Adrenal gland (tissue), 12 donors: ENCODE data around the gene TPT1. TPM values are rescaled to one million over a fixed set of nuclear protein-coding genes. Genes with fewer than 3 reads are reported as not detected.
A peak's percentile ranks its signal among the peaks of the same experiment; 100 is the strongest.

Experiments used
- DNase-seq, 7 donors: peaks; one replicate each; pipeline ENCODE4 v3.0.0-alpha.2; 2019 to 2020
- H3K27ac ChIP-seq, 5 donors: fragments of 200-600 bp; sonication (generic) in 4 of 5; 1 replicate in 3 of 5; 2 replicates in 2 of 5; pipeline versions ENCODE4 v1.5.1 to v1.8.0; 2016 to 2020; ENCODE audit warnings: mild to moderate bottlenecking in 1 of 5
- H3K27me3 ChIP-seq: fragments of 200-600 bp; 2 replicates; pipeline ENCODE4 v1.8.0; 2021
- H3K36me3 ChIP-seq, 2 donors: fragments of 200-600 bp; replicated peaks in 1 of 2; 1 replicate in 1 of 2; 2 replicates in 1 of 2; pipeline versions ENCODE4 v1.5.1 to v1.8.0; 2018 to 2022
- H3K4me1 ChIP-seq, 2 donors: fragments of 200-600 bp; replicated peaks in 1 of 2; 1 replicate in 1 of 2; 2 replicates in 1 of 2; pipeline versions ENCODE4 v1.5.1 to v1.8.0; 2018 to 2021
- H3K4me3 ChIP-seq, 4 donors: fragments of 200-600 bp; sonication (generic) in 3 of 4; one replicate each; pipeline ENCODE4 v1.5.1; 2016 to 2018
- H3K9me3 ChIP-seq, 3 donors: fragments of 200-600 bp; sonication (generic) in 1 of 3; replicated peaks in 1 of 3; 1 replicate in 2 of 3; 2 replicates in 1 of 3; pipeline versions ENCODE4 v1.5.1 to v1.8.0; 2016 to 2021
- CTCF ChIP-seq, 6 experiments: fragments of 450-650 bp in 4 of 6; fragments of 200-600 bp in 2 of 6; sonication (generic) in 1 of 6; IDR thresholded peaks; 1 replicate in 5 of 6; 2 replicates in 1 of 6; pipeline versions ENCODE4 v1.5.1 to v1.8.0; 2016 to 2021; ENCODE audit warnings: antibody characterized with exemption in 6 of 6, mild to moderate bottlenecking in 2 of 6, moderate library complexity in 1 of 6
- POLR2A ChIP-seq, 2 donors: fragments of 450-650 bp; IDR thresholded peaks; one replicate each; pipeline ENCODE4 v1.6.1; 2017; ENCODE audit warnings: antibody characterized with exemption in 2 of 2, mild to moderate bottlenecking in 2 of 2, moderate library complexity in 1 of 2
- WGBS, 4 donors: extraction: QIAGEN DNeasy Blood & Tissue Kit in 2 of 4; methylation state at CpG; one replicate each; pipeline versions ENCODE4 v1.1.5 to v1.1.7; 2013 to 2017; 5-methylcytosine and 5-hydroxymethylcytosine counted together
- intact Hi-C, 2 donors: fragments of 100-400 bp; cut with DNase I; formaldehyde crosslinking; loops; one replicate each; pipeline versions ENCODE4 v1.14.1 to v1.15.0; 2022 to 2023
- polyA plus RNA-seq, 3 donors: library from polyadenylated mRNA; stranded (reverse); fragments of 200-250 nt in 2 of 3; fragments of 350-450 nt in 1 of 3; fragmentation: Illumina TruSeq in 1 of 3; extraction: RNeasy Lipid Tissue Mini Kit (QIAGEN cat#74804) in 1 of 3; gene quantifications; one replicate each; pipeline ENCODE4 v1.2.3, GENCODE V29; 2013 to 2014
- total RNA-seq, 9 donors: library from RNA; depleted of rRNA in 4 of 9; stranded (reverse); fragments of >200 nt in 4 of 9; fragments of 120-200 nt in 1 of 9; fragmentation: NEBNext Ultra II Directional in 1 of 9; extraction: Animal tissue kit (Norgen Biotek cat#: 25700) in 1 of 9; gene quantifications; one replicate each; pipeline versions ENCODE4 v1.1.0 to v1.2.4, GENCODE V29; 2013 to 2023
- donor health status: healthy with polysubstance abuse.
- donor health status: Bipolar disorder and iron deficiency.
- donor health status: DM: yes; HTN: yes; CAD: no.
- donor health status: DM: no; HTN: no; CAD: no.
- donor health status: DM: no; HTN: no; CAD: no.
- donor health status: DM: yes; HTN: yes; CAD: no.

The TPT1 gene
- total and polyA plus RNA-seq, 12 donors, result 1,778 to 8,150 (median 4,385) TPM

DNA sequence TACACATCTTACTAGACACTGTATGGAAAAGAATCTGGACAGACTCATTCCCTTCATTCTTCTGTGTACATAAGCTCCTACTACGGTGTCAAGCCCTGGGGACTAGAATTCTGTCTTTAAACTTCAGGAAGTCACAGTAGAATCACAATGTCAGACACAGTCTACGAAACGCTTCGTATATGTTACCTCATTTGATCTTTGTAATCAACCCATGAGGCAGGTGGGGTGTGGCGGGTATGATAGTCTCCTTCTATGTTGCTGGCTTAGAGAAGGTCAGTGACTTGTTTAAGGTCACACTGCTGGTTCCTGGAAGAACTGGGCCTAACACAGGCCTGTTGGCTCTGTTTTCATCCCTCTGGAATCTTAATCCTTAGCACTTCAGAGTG, 32.2 kb upstream of the TPT1 start:
- intact Hi-C loops, result loop anchor here in 1 of 2 donors (10.0 kb wide), 1 partner anchor 122 kb away; no protein-coding TSS in a partner anchor
- Histone ChIP-seq H3K4me3 (no peak overlapping the region), H3K36me3 (no peaks in the 10 kb centered on the region), H3K27me3 (no peaks in the 10 kb centered on the region), H3K27ac (no peak overlapping the region), H3K9me3 (no peaks in the 10 kb centered on the region), H3K4me1 (peaks cover 3 to 9% of the 10 kb centered on the region in 2 donors)
- 89 to 94% (median 92%) methylated on average over 5 of the region's 5 CpGs for WGBS, 4 donors
- DNase-seq, result no peak
- TF ChIP-seq POLR2A (IDR thresholded peaks at IDR 0.05) (no peak), CTCF (IDR thresholded peaks at IDR 0.05) (no peak)

GRCh38 chr13:45372189-45373161, 31.5 kb upstream of the TPT1 start:
- Histone ChIP-seq H3K36me3 (no peaks in the 10 kb centered on the region), H3K27me3 (no peaks in the 10 kb centered on the region), H3K9me3 (no peaks in the 10 kb centered on the region), H3K27ac (no peak overlapping the region), H3K4me1 (peaks cover 3 to 9% of the 10 kb centered on the region in 2 donors), H3K4me3 (no peak overlapping the region)
- TF ChIP-seq POLR2A (IDR thresholded peaks at IDR 0.05), result no peak
- TF ChIP-seq CTCF (IDR thresholded peaks at IDR 0.05), result no peak
- DNase-seq, result peak in 3 of 7 donors; percentile 30 to 38 (median 37)
- intact Hi-C loops, result loop anchor here in 1 of 2 donors (10.0 kb wide), 1 partner anchor 122 kb away; no protein-coding TSS in a partner anchor
- WGBS, 4 donors, result 75 to 83% (median 81%) methylated on average over 24 of the region's 24 CpGs

DNA sequence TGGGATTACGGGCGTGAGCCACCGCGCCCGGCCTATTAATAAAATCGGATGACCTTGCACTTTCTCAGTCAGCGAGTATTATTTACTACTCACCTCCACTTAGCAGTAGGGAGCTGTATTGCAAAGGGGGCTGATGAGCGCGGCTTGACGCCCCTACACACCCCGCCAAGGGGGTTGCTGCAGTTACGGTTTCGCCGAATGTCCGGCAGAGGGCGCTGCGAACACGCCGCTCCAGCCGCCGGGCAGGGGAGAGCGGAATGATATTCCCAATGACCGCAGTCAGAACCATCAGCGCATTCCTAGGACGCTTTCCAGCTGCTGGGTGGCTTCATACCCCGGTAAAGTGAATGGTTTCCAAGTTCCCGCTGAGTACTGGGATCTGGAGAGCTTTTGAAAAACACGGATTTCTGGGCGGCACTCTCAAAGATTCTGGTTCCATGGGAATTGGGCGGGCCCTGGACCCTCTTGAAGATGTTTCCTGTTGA, 30.0 kb upstream of the TPT1 start:
- Histone ChIP-seq H3K4me3 (no peak overlapping the region), H3K36me3 (no peaks in the 10 kb centered on the region), H3K4me1 (peaks cover 3 to 9% of the 10 kb centered on the region in 2 donors), H3K27me3 (no peaks in the 10 kb centered on the region), H3K9me3 (no peaks in the 10 kb centered on the region), H3K27ac (peak overlapping the region in 1 of 5 donors; percentile 5)
- DNase-seq, result peak; percentile 54 to 80 (median 70)
- no peak for TF ChIP-seq POLR2A (IDR thresholded peaks at IDR 0.05)
- TF ChIP-seq CTCF (IDR thresholded peaks at IDR 0.05), result peak; percentile 85 to 98 (median 91)
- intact Hi-C loops, result loop anchor here in 1 of 2 donors (10.0 kb wide), 1 partner anchor 124 kb away; no protein-coding TSS in a partner anchor
- 14 to 34% (median 18%) methylated on average over 18 to 30 of the region's 30 CpGs for WGBS, 4 donors

GRCh38 chr13:45369116-45369515, 28.1 kb upstream of the TPT1 start:
- Histone ChIP-seq H3K27me3 (no peaks in the 10 kb centered on the region), H3K4me1 (peaks cover 3 to 9% of the 10 kb centered on the region in 2 donors), H3K9me3 (no peaks in the 10 kb centered on the region), H3K36me3 (no peaks in the 10 kb centered on the region), H3K27ac (no peak overlapping the region), H3K4me3 (no peak overlapping the region)
- DNase-seq, result no peak
- TF ChIP-seq POLR2A (IDR thresholded peaks at IDR 0.05) (no peak), CTCF (IDR thresholded peaks at IDR 0.05) (no peak)
- 96 to 98% (median 97%) methylated on average over 4 of the region's 4 CpGs for WGBS, 4 donors
- intact Hi-C loops, result no loop called here
